Measurements from ENCODE around the gene AAK1.

DNA sequence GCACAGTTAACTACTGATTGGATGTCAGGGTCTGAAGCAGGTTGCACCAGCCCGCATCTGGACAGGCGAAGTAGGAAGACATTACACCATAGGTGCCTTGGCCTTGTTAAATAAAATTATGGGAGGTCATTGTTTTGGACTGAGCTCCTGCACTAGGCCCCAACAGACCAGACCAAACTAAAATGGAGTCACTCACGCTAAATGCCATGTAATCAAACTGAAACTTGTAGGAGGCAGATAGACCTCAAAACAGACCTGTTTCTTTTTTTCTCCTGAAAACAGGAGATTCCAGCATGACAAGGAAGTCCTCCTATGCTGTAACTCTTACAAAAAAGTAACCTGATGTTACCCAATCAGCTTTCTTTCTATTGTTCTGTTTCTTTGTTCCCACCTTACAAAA, 190.9 kb downstream of the AAK1 start:
- TF ChIP-seq, protein P1, sequence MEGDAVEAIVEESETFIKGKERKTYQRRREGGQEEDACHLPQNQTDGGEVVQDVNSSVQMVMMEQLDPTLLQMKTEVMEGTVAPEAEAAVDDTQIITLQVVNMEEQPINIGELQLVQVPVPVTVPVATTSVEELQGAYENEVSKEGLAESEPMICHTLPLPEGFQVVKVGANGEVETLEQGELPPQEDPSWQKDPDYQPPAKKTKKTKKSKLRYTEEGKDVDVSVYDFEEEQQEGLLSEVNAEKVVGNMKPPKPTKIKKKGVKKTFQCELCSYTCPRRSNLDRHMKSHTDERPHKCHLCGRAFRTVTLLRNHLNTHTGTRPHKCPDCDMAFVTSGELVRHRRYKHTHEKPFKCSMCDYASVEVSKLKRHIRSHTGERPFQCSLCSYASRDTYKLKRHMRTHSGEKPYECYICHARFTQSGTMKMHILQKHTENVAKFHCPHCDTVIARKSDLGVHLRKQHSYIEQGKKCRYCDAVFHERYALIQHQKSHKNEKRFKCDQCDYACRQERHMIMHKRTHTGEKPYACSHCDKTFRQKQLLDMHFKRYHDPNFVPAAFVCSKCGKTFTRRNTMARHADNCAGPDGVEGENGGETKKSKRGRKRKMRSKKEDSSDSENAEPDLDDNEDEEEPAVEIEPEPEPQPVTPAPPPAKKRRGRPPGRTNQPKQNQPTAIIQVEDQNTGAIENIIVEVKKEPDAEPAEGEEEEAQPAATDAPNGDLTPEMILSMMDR (IDR thresholded peaks at IDR 0.05), result no peak
- no peak for TF ChIP-seq POLR2A (IDR thresholded peaks at IDR 0.05)
- no peak for TF ChIP-seq POLR2AphosphoS5 (IDR thresholded peaks at IDR 0.05; ENCODE audit: insufficient read depth in 1 of 2, low read depth in 1 of 2)
